Stomach (tissue), 9 donors: ENCODE measurements around the gene FOXA1. TPM values are rescaled to one million over a fixed set of nuclear protein-coding genes. Genes with fewer than 3 reads are reported as not detected.

ENCODE experiments used
- DNase-seq, 2 donors: peaks; one replicate each; pipeline versions ENCODE4 v3.0.0 to v3.0.0-alpha.2; 2013 to 2019
- H3K27ac ChIP-seq, 5 donors: fragments of 200-600 bp in 4 of 5; sonication (generic) in 4 of 5; one replicate each; pipeline ENCODE4 v1.5.1; 2013 to 2019; ENCODE audit warnings: mild to moderate bottlenecking in 1 of 5, moderate library complexity in 1 of 5
- H3K27me3 ChIP-seq, 3 donors: fragments of 200-600 bp; sonication (generic); one replicate each; pipeline ENCODE4 v1.5.1; 2017 to 2019; ENCODE audit warnings: mixed run types in 1 of 3
- H3K36me3 ChIP-seq, 4 donors: fragments of 200-600 bp; sonication (generic); 1 replicate in 3 of 4; 2 replicates in 1 of 4; pipeline ENCODE4 v1.5.1; 2016 to 2019
- H3K4me1 ChIP-seq, 4 donors: fragments of 200-600 bp; sonication (generic); one replicate each; pipeline ENCODE4 v1.5.1; 2016 to 2019
- H3K4me3 ChIP-seq, 4 donors: fragments of 200-600 bp; sonication (generic) in 3 of 4; one replicate each; pipeline ENCODE4 v1.5.1; 2016 to 2019; ENCODE audit warnings: mild to moderate bottlenecking in 1 of 4
- H3K9me3 ChIP-seq, 4 donors: fragments of 200-600 bp; sonication (generic); one replicate each; pipeline ENCODE4 v1.5.1; 2016 to 2019
- CTCF ChIP-seq, 7 experiments: fragments of 450-650 bp in 4 of 7; fragments of 200-600 bp in 3 of 7; sonication (generic) in 3 of 7; IDR thresholded peaks; one replicate each; pipeline ENCODE4 v1.5.1; 2016 to 2019; ENCODE audit warnings: antibody characterized with exemption in 7 of 7, control low read depth in 2 of 7, mild to moderate bottlenecking in 1 of 7
- EP300 ChIP-seq: sonication (generic); formaldehyde crosslinking; IDR thresholded peaks from one replicate; pipeline ENCODE4 v1.6.1; 2017; ENCODE audit warnings: antibody characterized with exemption
- POLR2A ChIP-seq, 4 donors: fragments of 450-650 bp; IDR thresholded peaks; one replicate each; pipeline ENCODE4 v1.6.1; 2016; ENCODE audit warnings: antibody characterized with exemption in 4 of 4, control low read depth in 2 of 4, mild to moderate bottlenecking in 1 of 4, moderate library complexity in 1 of 4
- POLR2AphosphoS5 ChIP-seq, 3 donors: sonication (generic); formaldehyde crosslinking; IDR thresholded peaks; one replicate each; pipeline ENCODE4 v1.6.1; 2016; ENCODE audit warnings: antibody characterized with exemption in 3 of 3
- WGBS, 5 donors: extraction: QIAGEN DNeasy Blood & Tissue Kit in 3 of 5; methylation state at CpG; one replicate each; pipeline versions ENCODE4 v1.1.5 to v1.1.7; 2013 to 2018; 5-methylcytosine and 5-hydroxymethylcytosine counted together
- intact Hi-C: fragments of 100-400 bp; cut with DNase I; formaldehyde crosslinking; loops from one replicate; pipeline ENCODE4 v1.15.1; 2023; ENCODE audit warnings: low total_unique reads
- polyA plus RNA-seq, 3 donors: library from polyadenylated mRNA; stranded (reverse); fragments of 200-250 nt; gene quantifications; one replicate each; pipeline ENCODE4 v1.2.3, GENCODE V29; 2013
- total RNA-seq, 5 donors: library from RNA; depleted of rRNA; stranded (reverse); fragments of >200 nt; gene quantifications; one replicate each; pipeline versions ENCODE4 v1.1.0 to v1.2.3, GENCODE V29; 2014 to 2016
- donor health status: healthy with polysubstance abuse.
- donor health status: Bipolar disorder and iron deficiency.
- donor health status: healthy.

Gene FOXA1
- total and polyA plus RNA-seq, 8 donors: 0.58 to 147 (median 26.9) TPM

GRCh38 chr14:37602605-37603453, 7.8 kb upstream of the FOXA1 start:
- H3K9me3 ChIP-seq: no peaks in the 10 kb centered on the region
- WGBS, 5 donors: 39 to 64% (median 54%) methylated on average over 24 of the region's 24 CpGs
- intact Hi-C loops: no loop called here
- no peaks in the 10 kb centered on the region for H3K36me3 ChIP-seq
- no peak for DNase-seq
- TF ChIP-seq CTCF (IDR thresholded peaks at IDR 0.05) (no peak), POLR2A (IDR thresholded peaks at IDR 0.05) (no peak), EP300 (no peak), POLR2AphosphoS5 (IDR thresholded peaks at IDR 0.05) (no peak)
- peaks cover 7 to 68% (median 45%) of the 10 kb centered on the region in 3 donors for H3K27me3 ChIP-seq
- no peak overlapping the region for H3K27ac ChIP-seq
- H3K4me1 ChIP-seq: peaks cover 28 to 37% (median 33%) of the 10 kb centered on the region in 4 donors
- no peak overlapping the region for H3K4me3 ChIP-seq

- no peak overlapping the region for H3K27ac ChIP-seq
Observed at GRCh38 chr14:37601865-37602264, 6.8 kb upstream of the FOXA1 start.

GRCh38 chr14:37600880-37601741, 6.1 kb upstream of the FOXA1 start:
- peak overlapping the region in 3 of 5 donors; percentile 17 to 86 (median 32) for H3K27ac ChIP-seq
- intact Hi-C loops: no loop called here
- peak; percentile 58 for DNase-seq
- H3K36me3 ChIP-seq: no peaks in the 10 kb centered on the region
- peaks cover 31 to 43% (median 36%) of the 10 kb centered on the region in 4 donors for H3K4me1 ChIP-seq
- WGBS, 5 donors: 49 to 60% (median 50%) methylated on average over 4 of the region's 4 CpGs
- H3K9me3 ChIP-seq: no peaks in the 10 kb centered on the region
- no peak for TF ChIP-seq CTCF (IDR thresholded peaks at IDR 0.05)
- no peak for TF ChIP-seq POLR2A (IDR thresholded peaks at IDR 0.05)
- H3K27me3 ChIP-seq: peaks cover 7 to 85% (median 60%) of the 10 kb centered on the region in 3 donors
- no peak overlapping the region for H3K4me3 ChIP-seq

More at GRCh38 chr14:37601865-37602264, 6.8 kb upstream of the FOXA1 start:
- peaks cover 7 to 78% (median 55%) of the 10 kb centered on the region in 3 donors for H3K27me3 ChIP-seq
- WGBS, 5 donors: 24 to 55% (median 53%) methylated on average over 22 of the region's 22 CpGs
- TF ChIP-seq CTCF (IDR thresholded peaks at IDR 0.05): no peak
- no peak for TF ChIP-seq POLR2AphosphoS5 (IDR thresholded peaks at IDR 0.05)
- no peak for TF ChIP-seq POLR2A (IDR thresholded peaks at IDR 0.05)
- no peak for TF ChIP-seq EP300
- peaks cover 30 to 39% (median 34%) of the 10 kb centered on the region in 4 donors for H3K4me1 ChIP-seq
- no peak for DNase-seq
- H3K9me3 ChIP-seq: no peaks in the 10 kb centered on the region
- no peaks in the 10 kb centered on the region for H3K36me3 ChIP-seq
- no peak overlapping the region for H3K4me3 ChIP-seq
- intact Hi-C loops: no loop called here
